WTC11 (cell line): ENCODE results near the gene SKI.
"Not testable (repeated sequence)": the region's sequence is repeated elsewhere in the genome, so short reads cannot be mapped to it uniquely, and the experiment has no call there.

Experiments
- CREB1 ChIP-seq: sonication (generic); formaldehyde crosslinking; IDR thresholded peaks from 2 replicates; pipeline ENCODE4 v1.8.0; 2023; ENCODE audit warnings: mild to moderate bottlenecking, missing genetic modification reagents
- GABPB1 ChIP-seq: sonication (generic); formaldehyde crosslinking; IDR thresholded peaks from 2 replicates; pipeline ENCODE4 v1.8.1; 2023; ENCODE audit warnings: mild to moderate bottlenecking, missing genetic modification reagents
- SP1 ChIP-seq: sonication (generic); formaldehyde crosslinking; conservative IDR thresholded peaks from 2 replicates; pipeline ENCODE4 v1.8.1; 2022; ENCODE audit warnings: missing genetic modification reagents
- TP53 ChIP-seq: sonication (generic); formaldehyde crosslinking; IDR thresholded peaks from 2 replicates; pipeline ENCODE4 v1.8.1; 2023; ENCODE audit warnings: mild to moderate bottlenecking, missing genetic modification reagents
- TF ChIP-seq, protein P1 (sequence below): fragments of 250-450 bp; sonication (Bioruptor Pico); IDR thresholded peaks from 2 replicates; pipeline ENCODE4 v2.1.2; 2022; ENCODE audit warnings: mild to moderate bottlenecking, moderate library complexity
- TF ChIP-seq, protein P2 (sequence below): fragments of 200-600 bp; IDR thresholded peaks from 2 replicates; pipeline ENCODE4 v1.8.0; 2022; ENCODE audit warnings: antibody characterized with exemption
- TF ChIP-seq, protein P3 (sequence below): sonication (generic); formaldehyde crosslinking; IDR thresholded peaks from 2 replicates; pipeline ENCODE4 v1.8.1; 2023; ENCODE audit warnings: mild to moderate bottlenecking, missing genetic modification reagents
- TF ChIP-seq, protein P4 (sequence below): sonication (generic); formaldehyde crosslinking; IDR thresholded peaks from 2 replicates; pipeline ENCODE4 v1.8.1; 2023; ENCODE audit warnings: mild to moderate bottlenecking, missing genetic modification reagents
- TF ChIP-seq, protein P5 (sequence below): sonication (generic); formaldehyde crosslinking; IDR thresholded peaks from 2 replicates; pipeline ENCODE4 v1.8.1; 2022; ENCODE audit warnings: low read depth, missing genetic modification reagents, borderline replicate concordance
- TF ChIP-seq, protein P6 (sequence below): sonication (generic); formaldehyde crosslinking; IDR thresholded peaks from 2 replicates; pipeline ENCODE4 v1.8.1; 2022; ENCODE audit warnings: mild to moderate bottlenecking, moderate library complexity, missing genetic modification reagents

DNA sequence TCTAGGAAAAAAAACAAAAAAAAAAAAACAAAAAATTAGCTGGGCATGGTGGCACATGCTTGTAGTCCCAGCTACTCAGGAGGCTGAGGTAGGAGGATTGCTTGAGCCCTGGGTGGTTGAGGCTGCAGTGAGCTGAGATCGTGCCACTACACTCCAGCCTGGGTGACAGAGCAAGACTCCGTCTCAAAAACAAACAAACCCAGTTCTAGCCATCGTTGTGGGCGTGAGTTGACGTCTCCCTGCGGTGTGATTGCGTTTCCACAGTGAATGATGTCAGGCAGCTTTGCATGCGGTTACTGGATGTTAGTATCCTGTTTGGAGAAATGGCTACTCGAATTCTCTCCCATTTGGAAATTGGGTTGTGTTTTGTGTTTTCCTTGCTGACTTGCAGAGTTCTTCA is 68.1 kb downstream of the SKI start:
- TF ChIP-seq, protein P1, sequence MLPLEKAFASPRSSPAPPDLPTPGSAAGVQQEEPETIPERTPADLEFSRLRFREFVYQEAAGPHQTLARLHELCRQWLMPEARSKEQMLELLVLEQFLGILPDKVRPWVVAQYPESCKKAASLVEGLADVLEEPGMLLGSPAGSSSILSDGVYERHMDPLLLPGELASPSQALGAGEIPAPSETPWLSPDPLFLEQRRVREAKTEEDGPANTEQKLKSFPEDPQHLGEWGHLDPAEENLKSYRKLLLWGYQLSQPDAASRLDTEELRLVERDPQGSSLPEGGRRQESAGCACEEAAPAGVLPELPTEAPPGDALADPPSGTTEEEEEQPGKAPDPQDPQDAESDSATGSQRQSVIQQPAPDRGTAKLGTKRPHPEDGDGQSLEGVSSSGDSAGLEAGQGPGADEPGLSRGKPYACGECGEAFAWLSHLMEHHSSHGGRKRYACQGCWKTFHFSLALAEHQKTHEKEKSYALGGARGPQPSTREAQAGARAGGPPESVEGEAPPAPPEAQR, result not testable (repeated sequence)
- TF ChIP-seq, protein P2, sequence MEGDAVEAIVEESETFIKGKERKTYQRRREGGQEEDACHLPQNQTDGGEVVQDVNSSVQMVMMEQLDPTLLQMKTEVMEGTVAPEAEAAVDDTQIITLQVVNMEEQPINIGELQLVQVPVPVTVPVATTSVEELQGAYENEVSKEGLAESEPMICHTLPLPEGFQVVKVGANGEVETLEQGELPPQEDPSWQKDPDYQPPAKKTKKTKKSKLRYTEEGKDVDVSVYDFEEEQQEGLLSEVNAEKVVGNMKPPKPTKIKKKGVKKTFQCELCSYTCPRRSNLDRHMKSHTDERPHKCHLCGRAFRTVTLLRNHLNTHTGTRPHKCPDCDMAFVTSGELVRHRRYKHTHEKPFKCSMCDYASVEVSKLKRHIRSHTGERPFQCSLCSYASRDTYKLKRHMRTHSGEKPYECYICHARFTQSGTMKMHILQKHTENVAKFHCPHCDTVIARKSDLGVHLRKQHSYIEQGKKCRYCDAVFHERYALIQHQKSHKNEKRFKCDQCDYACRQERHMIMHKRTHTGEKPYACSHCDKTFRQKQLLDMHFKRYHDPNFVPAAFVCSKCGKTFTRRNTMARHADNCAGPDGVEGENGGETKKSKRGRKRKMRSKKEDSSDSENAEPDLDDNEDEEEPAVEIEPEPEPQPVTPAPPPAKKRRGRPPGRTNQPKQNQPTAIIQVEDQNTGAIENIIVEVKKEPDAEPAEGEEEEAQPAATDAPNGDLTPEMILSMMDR, result not testable (repeated sequence)
- not testable (repeated sequence) for TF ChIP-seq CREB1; TP53; GABPB1 (CRISPR knock-in tag); SP1 (CRISPR knock-in tag)
- TF ChIP-seq, protein P3, sequence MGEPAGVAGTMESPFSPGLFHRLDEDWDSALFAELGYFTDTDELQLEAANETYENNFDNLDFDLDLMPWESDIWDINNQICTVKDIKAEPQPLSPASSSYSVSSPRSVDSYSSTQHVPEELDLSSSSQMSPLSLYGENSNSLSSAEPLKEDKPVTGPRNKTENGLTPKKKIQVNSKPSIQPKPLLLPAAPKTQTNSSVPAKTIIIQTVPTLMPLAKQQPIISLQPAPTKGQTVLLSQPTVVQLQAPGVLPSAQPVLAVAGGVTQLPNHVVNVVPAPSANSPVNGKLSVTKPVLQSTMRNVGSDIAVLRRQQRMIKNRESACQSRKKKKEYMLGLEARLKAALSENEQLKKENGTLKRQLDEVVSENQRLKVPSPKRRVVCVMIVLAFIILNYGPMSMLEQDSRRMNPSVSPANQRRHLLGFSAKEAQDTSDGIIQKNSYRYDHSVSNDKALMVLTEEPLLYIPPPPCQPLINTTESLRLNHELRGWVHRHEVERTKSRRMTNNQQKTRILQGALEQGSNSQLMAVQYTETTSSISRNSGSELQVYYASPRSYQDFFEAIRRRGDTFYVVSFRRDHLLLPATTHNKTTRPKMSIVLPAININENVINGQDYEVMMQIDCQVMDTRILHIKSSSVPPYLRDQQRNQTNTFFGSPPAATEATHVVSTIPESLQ, result not testable (repeated sequence)
- TF ChIP-seq, protein P4, sequence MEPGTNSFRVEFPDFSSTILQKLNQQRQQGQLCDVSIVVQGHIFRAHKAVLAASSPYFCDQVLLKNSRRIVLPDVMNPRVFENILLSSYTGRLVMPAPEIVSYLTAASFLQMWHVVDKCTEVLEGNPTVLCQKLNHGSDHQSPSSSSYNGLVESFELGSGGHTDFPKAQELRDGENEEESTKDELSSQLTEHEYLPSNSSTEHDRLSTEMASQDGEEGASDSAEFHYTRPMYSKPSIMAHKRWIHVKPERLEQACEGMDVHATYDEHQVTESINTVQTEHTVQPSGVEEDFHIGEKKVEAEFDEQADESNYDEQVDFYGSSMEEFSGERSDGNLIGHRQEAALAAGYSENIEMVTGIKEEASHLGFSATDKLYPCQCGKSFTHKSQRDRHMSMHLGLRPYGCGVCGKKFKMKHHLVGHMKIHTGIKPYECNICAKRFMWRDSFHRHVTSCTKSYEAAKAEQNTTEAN (CRISPR knock-in tag), result not testable (repeated sequence)
- TF ChIP-seq, protein P5, sequence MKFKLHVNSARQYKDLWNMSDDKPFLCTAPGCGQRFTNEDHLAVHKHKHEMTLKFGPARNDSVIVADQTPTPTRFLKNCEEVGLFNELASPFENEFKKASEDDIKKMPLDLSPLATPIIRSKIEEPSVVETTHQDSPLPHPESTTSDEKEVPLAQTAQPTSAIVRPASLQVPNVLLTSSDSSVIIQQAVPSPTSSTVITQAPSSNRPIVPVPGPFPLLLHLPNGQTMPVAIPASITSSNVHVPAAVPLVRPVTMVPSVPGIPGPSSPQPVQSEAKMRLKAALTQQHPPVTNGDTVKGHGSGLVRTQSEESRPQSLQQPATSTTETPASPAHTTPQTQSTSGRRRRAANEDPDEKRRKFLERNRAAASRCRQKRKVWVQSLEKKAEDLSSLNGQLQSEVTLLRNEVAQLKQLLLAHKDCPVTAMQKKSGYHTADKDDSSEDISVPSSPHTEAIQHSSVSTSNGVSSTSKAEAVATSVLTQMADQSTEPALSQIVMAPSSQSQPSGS (CRISPR knock-in tag), result not testable (repeated sequence)
- TF ChIP-seq, protein P6, sequence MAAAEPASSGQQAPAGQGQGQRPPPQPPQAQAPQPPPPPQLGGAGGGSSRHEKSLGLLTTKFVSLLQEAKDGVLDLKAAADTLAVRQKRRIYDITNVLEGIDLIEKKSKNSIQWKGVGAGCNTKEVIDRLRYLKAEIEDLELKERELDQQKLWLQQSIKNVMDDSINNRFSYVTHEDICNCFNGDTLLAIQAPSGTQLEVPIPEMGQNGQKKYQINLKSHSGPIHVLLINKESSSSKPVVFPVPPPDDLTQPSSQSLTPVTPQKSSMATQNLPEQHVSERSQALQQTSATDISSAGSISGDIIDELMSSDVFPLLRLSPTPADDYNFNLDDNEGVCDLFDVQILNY (CRISPR knock-in tag), result not testable (repeated sequence)
